HG02938 (cell line): ENCODE measurements around the gene SHB.

Source experiments
- ATAC-seq: cut with Tn5 transposase; IDR thresholded peaks from one replicate; pipeline ENCODE4 v1.9.1; 2021; ENCODE audit warnings: mild to moderate bottlenecking, moderate library complexity; ENCODE audit not compliant: unreplicated experiment

Gene SHB

DNA sequence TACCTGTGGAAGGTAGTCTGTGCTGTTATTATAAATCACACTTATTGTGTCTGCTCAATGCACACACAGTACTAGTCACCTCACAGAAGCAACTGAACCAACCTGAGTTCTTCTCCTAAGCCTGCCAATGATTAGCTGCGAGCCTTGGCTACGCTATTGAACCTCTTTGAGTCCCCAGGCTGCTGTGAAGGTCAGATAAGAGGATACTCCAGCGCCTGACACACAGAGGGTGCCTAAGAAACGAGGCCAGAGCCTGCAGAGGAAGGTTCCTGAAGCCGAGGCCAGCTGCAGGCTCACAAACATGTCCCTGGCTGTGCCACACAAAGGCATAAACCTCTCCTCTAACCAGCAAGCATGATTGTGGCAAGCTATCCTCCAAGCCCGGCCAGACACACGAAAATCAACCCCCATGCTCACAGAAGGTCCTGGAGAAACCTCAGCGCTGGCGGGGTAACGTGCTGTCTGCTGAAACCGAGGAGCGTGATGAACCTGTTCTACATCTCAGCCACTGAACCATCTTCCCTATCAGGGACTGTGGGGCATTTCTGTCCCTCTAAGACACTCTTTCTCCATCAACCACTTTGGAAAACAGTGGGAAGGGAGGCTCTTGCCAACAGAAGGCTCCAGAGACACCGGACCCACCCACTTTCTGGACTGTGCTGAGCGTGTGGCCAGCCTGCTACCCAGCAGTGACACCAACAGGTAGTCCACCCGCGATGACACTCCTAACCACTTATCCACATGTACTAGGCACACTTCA, 111.9 kb downstream of the SHB start:
- no peak for ATAC-seq

DNA sequence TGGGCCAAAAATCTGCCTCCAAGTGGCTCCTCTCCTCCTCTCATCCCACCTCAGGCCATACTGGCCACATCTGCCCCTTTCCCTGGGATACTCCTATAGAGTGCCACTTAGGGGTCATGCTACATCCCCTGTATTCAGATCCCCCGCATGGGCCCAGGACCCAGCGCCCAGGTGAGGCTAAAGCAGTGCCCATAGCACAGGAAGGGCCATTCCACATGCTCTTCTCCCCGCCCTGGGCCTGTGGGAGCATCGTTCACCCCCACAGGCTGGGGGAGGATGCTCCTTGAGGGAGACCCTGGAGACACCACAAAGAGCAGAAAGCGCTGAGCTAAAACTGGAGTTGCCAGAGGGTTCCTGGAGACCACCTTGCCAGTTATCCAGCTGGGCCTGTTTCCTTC, 112.6 kb downstream of the SHB start:
- ATAC-seq: no peak

DNA sequence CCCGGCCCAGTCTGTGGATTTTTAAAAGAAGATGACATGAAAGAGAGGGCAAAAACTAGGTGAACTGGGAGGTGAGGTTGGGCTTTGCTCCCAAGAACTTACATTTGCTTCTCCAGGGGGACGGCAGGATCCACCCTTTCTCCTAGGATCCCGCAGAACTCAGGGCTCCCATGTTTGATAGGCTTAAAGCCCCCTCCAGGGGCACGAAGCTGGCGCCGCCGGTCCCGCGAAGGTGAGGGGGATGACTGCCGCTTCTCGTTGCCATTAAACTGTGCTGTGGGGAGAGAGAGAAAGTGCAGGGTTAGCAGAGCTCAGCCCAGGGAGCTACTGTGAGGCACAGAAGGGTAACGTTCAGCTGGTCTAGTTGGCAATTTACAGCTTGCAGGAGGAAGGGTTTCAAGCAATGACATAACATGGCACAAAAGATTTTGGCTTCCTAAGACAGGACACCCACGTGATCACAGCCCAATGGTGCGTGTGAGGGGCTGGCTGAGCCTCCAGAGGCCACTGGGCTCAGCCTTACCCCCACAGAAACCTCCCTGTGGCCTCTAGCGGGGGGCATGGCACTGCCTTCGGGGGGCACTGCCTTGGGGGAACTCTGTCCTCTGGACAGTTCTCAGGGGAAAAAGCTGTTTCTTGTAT, 113.1 kb downstream of the SHB start:
- ATAC-seq: no peak

DNA sequence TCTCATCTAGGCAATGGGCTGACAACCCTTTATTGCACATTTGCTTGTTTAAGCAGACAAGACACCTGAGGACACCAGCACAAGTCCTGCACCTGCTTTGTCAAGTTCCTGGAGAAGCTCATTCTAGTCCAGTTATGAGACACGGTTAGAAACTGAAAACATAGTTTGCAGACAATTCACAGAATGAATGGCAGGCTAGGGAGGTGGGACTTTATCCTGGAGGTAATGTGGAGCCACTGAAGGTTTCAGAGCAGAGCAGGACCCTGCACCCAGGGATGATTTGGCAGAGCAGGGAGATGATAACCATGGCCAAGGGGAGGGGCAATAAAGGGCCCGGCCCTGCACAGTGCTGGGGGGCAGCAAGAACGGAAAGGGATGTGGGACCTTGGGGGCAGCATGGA, 114.4 kb downstream of the SHB start:
- ATAC-seq: peak; percentile 56

DNA sequence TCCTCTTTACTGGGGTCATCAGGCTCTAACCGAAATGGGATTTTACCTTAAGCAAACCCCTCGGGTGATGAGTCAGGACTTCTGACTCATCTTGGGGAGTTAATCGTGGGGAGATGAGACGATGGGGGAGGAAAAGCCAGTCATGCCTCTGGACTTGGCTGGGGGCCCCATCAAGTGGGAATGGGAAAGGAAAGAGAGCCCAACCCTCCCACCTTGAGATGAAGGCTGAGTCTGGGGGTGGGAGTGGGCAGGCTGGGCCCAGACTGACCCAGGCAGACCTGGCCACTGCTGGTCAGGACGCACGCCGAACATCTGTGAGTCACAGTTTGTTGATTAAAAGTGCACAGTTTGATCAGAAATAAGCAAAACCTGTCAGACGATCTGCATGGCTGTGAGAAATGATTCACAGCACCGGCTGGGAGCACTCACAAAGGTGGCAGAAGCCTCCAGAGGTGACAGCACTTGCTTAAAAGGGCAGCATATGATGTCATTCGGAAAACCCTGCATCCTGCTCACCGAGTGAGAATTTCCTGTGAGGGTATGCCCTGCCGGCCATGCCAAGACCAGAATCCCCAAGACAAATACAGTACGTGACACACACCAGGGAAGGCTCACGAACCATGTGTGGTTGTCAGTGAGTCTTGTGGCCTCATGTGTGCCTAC, 115.1 kb downstream of the SHB start:
- peak; percentile 70 for ATAC-seq

DNA sequence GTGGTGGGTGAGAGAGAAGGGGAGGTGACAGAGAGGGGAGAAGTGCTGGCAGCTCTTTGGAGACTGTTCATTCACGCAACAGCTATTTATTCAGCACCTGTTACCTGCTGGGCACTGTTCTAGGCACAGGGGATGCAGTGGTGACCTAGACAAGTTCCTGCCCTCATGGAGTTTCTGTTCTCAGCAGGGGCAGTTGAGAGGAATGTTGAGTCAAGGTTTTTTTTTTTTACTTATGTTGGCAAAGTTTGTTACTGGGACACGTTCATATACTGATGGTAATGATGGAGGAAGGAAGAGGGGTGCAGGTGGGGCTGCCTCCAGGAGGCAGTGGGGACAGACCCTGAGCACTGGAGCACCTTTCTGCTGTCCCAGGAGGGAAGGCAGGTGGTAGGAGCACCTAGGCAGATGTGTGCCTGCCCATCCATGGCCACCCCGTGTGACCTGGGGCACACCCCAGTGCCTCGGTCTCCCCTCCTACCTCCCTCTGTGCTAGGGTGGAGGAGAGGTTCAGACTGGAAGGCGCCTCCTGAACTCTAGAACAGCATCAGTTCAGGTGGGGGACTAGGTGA, 115.7 kb downstream of the SHB start:
- no peak for ATAC-seq

DNA sequence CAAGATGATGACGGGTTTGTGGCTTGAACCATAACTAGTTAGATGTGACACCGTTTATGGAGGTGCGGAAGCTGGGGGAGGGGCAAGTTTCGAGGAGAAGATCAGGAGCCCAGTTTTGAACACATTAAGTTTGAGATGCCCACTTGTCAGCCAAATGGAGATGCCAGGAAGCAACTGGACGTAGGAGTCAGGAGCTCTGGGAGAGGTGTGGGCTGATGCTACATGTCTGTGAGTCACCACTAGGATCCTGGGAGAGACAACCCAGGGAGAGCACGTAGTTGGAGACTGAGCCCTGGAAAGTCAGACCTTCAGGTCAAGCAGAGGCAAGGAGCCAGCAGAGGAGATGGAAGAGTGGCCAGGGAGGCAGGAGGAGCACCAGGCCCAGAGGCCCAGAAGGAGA, 116.3 kb downstream of the SHB start:
- no peak for ATAC-seq

DNA sequence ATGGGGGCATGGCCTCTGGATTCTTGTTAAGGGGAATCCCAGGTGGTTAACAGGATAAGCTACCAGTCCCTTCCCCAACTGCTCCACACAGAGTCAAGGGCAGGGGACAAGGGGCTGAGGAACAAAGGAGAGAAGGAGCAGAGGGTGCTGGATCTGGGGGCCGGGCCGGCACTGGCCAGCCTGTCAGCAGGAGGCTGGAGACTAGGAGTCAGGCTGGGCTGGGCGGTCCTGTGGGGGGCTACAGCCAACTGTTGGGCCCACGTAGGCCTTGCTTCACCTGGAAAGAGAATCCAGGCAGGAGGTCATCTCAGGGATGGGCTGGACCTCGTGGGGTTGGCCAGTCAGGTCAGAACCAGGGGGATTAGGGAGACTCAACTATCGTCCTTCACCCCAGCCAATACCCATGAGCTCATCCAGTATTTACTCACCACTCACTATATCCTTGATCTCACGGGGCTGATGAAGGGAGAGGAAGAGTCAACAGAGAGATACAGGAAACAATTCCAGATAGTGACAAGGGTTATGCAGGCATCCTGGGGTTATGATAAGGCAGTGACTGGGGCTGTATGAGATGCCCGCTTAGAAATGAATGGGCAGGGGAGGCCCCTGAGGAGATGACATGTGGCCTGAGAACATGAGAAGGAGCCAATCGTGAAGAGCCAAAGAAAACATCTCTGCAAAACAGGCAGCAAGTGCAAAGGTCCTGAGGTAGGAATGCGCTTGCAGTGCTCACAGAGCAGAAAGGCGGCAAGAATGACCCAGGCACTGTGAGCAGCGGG, 117.2 kb downstream of the SHB start:
- no peak for ATAC-seq

DNA sequence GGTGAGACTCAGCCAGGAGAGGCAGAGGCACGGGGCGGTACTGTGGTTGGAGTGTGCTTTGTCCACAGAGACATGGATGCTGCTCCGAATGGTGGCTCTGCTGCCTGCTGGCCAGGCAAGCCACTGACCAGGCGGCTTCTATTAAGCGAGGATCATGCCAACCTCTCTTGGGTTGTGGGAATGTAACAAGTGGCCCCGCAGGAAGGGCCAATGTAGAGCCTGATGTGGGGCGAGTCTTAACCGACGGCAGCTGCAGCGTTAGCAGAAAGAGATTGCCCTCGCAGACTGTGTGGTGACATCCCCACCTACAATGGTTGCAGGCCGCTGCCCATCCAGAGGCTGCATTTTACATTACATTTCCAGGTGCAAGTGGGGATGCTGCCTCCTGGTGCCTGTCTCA, 118.5 kb downstream of the SHB start:
- no peak for ATAC-seq

DNA sequence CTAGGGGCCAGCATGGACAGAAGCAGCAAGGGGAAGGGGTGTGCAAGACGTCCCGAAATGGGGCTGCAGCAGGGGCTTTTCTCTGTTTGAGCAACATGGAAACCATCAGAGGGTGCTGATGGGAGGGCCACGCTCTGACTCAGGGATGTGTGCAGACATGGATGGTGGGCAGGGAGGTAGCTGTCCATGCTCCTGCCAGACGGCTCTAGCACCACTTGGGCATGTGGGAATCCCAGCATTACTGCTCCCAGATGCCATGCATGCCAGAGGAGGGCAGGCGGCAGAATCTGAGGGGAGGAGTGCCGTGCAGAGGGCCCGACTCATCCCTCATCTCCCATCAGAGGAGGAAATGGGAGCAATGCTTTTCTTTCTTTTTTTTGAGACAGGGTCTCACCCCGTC, 119.5 kb downstream of the SHB start:
- no peak for ATAC-seq

DNA sequence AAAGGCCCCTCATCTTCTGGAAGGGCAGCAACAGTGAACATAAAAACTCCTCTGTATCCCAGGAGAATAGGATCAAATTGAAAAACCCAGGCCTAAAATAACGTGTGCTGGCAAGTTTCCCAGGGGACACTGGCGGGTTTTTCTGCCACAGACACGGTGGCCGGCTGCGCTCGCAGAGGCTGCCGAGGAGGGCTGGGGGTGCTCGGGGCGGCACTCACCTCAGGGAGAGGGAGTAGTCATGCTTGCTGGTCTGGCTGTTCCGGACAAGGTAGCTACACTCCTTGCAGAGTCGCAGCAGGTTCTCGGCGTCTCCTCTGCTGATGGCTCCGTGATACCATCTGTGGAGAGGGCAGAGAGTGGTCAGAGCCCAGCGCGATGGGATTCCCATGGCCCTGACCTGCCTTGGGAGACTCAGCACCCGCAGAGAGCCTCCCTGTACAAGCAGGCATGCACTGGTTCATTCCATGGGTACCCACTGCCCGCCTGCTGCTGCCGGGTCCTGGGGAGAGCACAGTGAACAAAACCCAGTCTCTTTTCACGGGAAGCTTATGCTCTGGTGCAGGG, 120.5 kb downstream of the SHB start:
- no peak for ATAC-seq

DNA sequence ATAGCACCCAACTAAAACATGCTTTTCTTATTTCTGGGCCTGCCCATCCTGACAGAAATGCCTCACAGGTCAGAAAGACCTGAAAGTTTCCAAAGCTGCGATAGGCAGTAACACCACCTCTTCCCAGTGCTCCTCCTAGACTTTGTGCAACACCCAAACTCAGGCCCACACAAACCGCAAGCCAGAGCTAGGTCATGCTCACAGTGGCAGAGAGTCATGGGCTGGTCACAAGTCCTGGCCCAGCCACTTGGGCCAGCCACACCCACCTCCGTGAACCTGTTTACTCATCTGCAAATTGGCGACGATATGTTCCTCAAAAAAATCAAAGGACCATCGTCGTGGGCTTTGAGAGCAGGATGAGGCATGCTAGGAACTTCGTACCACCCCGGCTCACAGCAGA, 121.0 kb downstream of the SHB start:
- no peak for ATAC-seq

DNA sequence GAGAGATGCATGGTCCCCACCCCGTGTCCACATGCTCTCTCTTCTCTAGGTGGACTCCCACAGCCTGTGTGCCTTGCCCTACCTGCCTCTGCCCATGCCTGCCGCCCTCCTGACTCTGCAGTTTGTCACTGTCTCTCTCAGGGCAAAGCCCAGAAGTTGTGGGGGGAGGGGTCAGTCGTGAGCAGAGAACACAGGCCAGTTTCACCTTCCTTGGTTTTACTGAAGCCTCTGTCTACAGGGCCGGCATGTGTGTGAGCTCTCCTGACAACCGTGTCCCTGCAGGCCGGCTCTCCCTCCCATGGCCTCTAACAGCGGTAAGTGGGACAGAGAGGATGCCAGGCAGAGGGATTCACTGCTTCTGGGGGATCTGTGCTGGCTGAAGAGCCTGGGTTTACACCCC, 121.6 kb downstream of the SHB start:
- no peak for ATAC-seq

DNA sequence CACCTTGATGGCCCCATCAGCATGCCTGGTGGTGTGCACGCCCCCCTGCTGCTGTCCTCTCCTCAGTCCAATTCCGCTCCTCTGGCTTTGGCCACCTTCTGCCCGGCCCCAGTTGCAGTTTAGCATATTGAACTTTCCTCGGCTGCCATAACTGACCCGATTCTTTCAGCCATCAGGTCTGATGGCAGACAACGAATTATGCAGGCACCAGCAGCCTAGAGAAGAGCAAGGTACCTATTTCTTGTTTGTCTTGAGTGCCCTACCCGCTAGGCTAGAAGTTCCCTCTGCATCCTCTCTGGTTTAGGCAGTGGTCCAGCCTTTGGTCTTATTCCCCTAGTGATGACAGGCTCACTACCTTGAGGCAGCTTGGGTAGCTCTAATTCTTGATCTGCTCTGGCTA, 122.1 kb downstream of the SHB start:
- ATAC-seq: no peak

DNA sequence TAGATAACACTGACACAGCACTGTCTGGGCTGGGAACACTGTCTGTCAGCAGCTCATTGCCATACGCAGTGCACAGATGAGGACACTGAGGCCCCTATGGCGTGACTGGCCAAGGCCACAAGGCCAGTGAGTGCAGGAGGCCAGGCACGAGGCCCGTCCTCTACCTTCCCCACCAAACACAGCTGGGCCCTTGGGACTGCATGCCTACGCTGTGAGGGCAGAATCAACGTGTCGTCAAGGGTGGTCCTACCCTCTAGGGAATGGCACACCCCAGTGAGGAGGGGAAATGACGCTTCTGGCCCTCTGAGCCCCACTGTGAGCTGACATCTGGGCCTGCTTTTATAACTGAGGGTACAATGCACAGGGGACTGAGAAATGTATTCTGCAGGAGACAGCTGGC, 123.0 kb downstream of the SHB start:
- ATAC-seq: no peak

DNA sequence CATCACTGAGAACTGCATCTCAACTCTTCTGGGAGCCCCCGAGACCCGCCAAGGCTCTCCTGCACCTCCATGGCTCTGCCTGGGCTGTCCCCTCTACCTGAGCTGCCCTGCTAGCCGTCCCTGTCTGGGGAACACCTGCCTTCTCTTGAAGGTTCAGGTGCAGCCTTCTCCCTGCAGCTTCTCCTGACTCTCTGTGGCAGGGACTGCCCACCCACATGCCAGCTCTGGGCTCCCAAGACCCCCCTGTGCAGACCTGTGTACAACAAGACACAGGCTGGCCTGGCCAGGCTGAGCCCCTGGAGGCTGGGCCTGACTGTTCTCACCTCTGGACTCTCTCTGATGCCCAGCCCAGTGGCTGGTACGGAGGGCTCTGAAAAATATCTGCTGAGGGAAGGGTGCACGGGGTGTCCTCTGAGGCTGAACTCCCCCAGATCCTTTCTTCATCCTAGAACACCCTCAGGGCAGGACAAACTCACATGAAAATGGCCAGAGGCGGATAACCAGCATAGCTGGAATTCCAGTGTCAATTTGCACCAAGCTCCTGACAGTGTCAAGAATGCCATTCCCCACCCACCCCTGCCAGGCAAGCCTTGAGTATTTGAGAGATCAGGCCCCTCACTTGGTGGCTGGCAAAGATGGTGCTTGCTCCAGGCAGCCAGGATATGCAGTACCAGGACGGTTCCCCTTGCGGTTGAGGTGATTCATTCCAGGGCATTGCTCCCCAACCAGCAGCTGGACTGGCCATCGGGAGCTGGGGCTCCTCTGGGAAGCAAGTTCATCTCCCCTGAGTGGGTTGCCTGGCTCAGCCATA, 124.2 kb downstream of the SHB start:
- ATAC-seq: no peak

DNA sequence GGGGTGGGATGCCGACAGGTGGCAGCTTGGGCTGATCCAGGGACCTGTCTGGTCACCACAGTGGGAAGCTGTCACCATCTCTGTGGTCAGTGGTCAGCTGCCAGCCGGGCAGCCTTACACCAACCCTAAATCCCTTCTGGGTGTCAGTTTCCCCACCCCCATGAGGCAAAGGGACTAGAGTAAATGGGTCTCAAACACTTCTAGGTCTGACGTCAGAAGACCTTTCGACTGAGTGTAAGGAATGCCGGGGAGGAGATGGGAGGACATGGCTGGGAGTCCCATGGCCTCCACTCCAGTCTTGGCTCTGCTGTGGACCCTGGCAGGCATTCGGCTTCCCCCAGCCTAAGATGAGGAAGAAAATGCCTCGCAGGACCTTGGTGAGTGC, 124.8 kb downstream of the SHB start:
- ATAC-seq: no peak

DNA sequence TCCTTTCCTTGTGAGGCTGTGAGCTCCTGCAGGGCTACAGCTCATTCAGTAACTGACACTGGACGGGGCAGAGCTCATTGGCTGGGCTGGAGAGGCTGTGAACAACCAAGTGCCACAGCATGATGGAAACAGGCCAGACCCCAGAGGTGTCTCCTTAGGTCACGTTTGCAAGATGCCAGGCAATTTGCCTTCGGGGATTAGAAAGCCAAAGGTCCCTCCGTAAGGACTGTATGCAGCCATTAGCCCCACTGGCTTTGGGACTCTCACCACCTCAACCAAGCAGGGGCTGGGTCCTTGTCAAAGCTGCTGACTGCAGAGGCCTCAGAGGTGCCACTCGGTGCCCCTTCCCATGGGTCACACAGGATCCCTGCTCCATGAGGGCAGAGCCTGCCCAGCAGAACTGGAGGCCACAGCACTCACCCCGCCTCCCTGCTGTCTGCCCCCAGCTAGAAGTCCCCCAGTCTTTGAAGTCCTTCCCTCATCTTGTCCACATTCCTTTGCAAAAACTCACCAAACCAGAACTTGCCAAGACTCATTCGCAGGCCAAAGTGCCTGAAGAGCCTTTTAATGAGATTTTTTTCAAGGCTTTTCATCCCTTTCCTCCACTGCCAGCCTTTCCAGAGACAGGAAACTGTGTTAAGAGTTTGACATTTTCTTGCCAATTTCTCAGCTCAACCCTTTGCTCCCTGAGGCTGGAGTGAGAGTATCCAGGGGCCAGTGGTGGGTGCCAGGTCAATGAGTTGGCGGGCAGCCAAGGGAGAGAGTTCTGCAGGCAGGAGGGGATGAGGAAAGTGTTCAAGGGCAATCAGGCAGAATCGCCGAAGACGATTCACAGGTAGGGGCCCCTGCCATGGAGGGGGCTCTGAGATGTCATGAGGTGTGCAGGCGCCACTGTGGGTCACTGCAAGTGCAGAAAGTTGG, 125.4 kb downstream of the SHB start:
- ATAC-seq: no peak
